Activated CD4-positive, alpha-beta T cell treated with anti-CD3 and anti-CD28 coated beads for 48 hours (primary cell): ENCODE data around the gene METTL22.

ENCODE experiments used
- DNase-seq: peaks from one replicate; pipeline ENCODE4 v3.0.0-alpha.2; 2020

METTL22 gene

GRCh38 chr16:8670014-8670560 is 48.6 kb downstream of the METTL22 start:
- DNase-seq = no peak

GRCh38 chr16:8673611-8674412 is 52.3 kb downstream of the METTL22 start:
- DNase-seq = no peak

GRCh38 chr16:8674413-8675022 is 53.0 kb downstream of the METTL22 start, which contains the start of gene ABAT:
Gene ABAT (plus strand): TSS chr16:8674617. CDS start chr16:8735740, 61,123 bp downstream.
- peak; percentile 91 for DNase-seq

- peak; percentile 65 for DNase-seq
These were observed 54.0 kb downstream of the METTL22 start for GRCh38 chr16:8675183-8676159.

- DNase-seq = no peak
These were observed 54.7 kb downstream of the METTL22 start for GRCh38 chr16:8676160-8676547.

- DNase-seq = no peak
These were observed 55.4 kb downstream of the METTL22 start for GRCh38 chr16:8676737-8677375.

- no peak for DNase-seq
These were observed 56.0 kb downstream of the METTL22 start for GRCh38 chr16:8677481-8677880.

GRCh38 chr16:8678068-8678927 is 56.8 kb downstream of the METTL22 start:
- no peak for DNase-seq

- DNase-seq = no peak
These were observed 57.7 kb downstream of the METTL22 start for GRCh38 chr16:8679151-8679550.

- no peak for DNase-seq
These were observed 61.2 kb downstream of the METTL22 start for GRCh38 chr16:8682551-8683259.

GRCh38 chr16:8683640-8684039 is 62.1 kb downstream of the METTL22 start:
- no peak for DNase-seq

GRCh38 chr16:8685617-8686016 is 64.1 kb downstream of the METTL22 start:
- DNase-seq = no peak

- no peak for DNase-seq
These were observed 64.6 kb downstream of the METTL22 start for GRCh38 chr16:8686031-8686621.

GRCh38 chr16:8686879-8687278 is 65.4 kb downstream of the METTL22 start:
- no peak for DNase-seq

- no peak for DNase-seq
These were observed 68.2 kb downstream of the METTL22 start for GRCh38 chr16:8689686-8690085.

- DNase-seq = no peak
These were observed 70.2 kb downstream of the METTL22 start for GRCh38 chr16:8691728-8692127.

GRCh38 chr16:8694795-8695728 is 73.6 kb downstream of the METTL22 start:
- DNase-seq = no peak

GRCh38 chr16:8696880-8697279 is 75.4 kb downstream of the METTL22 start:
- DNase-seq = no peak

GRCh38 chr16:8697965-8698364 is 76.5 kb downstream of the METTL22 start:
- no peak for DNase-seq
